GM19035 (cell line): ENCODE measurements around the gene SMARCA4.
A peak's percentile ranks its signal among the peaks of the same experiment; 100 is the strongest.
"Not testable (repeated sequence)": the region's sequence is repeated elsewhere in the genome, so short reads cannot be mapped to it uniquely, and the experiment has no call there.

Experiments
- ATAC-seq: cut with Tn5 transposase; IDR thresholded peaks from one replicate; pipeline ENCODE4 v1.9.1; 2021; ENCODE audit not compliant: unreplicated experiment

SMARCA4 gene

GRCh38 chr19:10928563-10929401 is 32.0 kb upstream of the SMARCA4 start, which contains the start of the genes TIMM29 and YIPF2:
Gene TIMM29, plus strand, starts transcription at chr19:10928811. Its CDS starts 12 bp downstream, at chr19:10928823.
Gene YIPF2, minus strand, starts transcription at chr19:10928639. Its CDS starts 229 bp downstream, at chr19:10928410.
- peak; percentile 70 for ATAC-seq

DNA sequence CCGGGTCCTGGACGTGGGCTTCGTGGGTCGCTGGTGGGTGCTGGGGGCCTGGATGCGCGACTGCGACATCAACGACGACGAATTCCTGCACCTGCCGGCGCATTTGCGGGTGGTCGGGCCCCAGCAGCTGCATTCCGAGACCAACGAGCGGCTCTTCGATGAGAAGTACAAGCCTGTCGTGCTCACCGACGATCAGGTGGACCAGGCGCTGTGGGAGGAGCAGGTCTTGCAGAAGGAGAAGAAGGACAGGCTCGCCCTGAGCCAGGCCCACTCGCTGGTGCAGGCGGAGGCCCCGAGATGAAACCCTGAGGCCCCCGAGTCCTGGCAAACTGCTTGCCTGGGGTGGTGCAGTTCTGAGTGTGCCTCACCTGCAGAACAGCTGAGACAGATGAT is 31.4 kb upstream of the SMARCA4 start:
- ATAC-seq: no peak

GRCh38 chr19:10935371-10936059 is 25.3 kb upstream of the SMARCA4 start:
- ATAC-seq: no peak

DNA sequence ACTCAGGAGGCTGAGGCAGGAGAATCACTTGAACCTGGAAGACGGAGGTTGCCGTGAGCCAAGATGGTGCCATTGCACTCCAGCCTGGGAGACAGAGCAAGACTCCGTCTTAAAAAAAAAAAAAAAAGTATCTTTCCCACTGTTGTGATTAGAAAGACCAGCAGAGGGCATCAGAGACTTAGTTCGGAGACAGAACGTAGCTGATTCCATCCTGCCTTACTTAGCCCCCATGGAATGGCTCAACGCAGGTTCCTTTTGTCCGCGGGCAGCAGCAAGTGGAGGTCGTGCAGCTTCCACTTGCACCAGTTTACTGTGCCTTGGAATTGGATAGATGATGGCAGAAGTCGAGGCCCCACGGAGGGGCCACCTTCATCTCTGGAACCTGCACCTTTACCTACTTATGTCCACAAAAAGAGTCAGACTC is 24.2 kb upstream of the SMARCA4 start:
- no peak for ATAC-seq

GRCh38 chr19:10941649-10942048 is 19.2 kb upstream of the SMARCA4 start:
- not testable (repeated sequence) for ATAC-seq

- ATAC-seq: not testable (repeated sequence)
Measured at GRCh38 chr19:10943412-10943811, 17.4 kb upstream of the SMARCA4 start.

- ATAC-seq: no peak
Measured at GRCh38 chr19:10945264-10945663, 15.6 kb upstream of the SMARCA4 start.

GRCh38 chr19:10946958-10947657 is 13.7 kb upstream of the SMARCA4 start:
- ATAC-seq: no peak

DNA sequence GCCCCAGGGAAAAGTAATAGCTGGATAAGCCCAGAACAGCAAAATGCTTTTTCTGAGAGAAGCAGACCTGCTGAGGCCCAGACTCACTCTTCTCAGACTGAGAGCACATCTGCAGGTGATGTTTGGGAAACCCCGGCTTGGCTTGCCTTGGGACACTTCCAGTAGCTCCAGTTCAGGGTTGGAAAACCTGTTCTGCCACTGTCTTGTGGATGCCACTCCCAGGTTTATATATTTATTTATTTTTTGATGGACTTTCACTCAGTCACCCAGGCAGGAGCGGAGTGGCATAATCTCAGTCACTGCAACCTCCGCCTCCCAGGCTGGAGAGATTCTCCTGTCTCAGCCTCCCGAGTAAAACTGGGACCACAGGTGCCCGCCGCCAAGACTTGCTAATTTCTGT is 8.0 kb upstream of the SMARCA4 start:
- ATAC-seq: no peak

GRCh38 chr19:10959277-10959968 is 1.4 kb upstream of the SMARCA4 start:
- not testable (repeated sequence) for ATAC-seq

GRCh38 chr19:10961073-10961860 is 437 bp downstream of the SMARCA4 start:
- peak; percentile 44 for ATAC-seq

DNA sequence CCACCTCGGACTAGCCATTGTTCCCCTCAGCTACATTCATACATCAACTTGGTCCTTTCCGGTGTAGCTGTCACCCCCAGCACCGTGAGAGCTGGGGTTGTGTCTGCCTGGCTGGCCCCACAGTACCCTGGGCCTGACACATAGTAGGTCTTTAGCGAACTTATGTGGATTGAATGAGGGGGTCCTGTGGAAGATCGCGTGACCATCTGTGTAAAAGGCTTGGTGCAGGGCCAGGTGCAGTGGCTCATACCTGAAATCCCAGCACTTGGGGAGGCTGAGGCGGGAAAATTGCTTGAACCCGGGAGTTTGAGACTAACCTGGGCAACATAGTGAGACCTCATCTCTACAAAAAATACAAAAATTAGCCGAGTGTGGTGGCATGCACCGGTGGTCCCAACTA is 2.0 kb downstream of the SMARCA4 start:
- ATAC-seq: no peak

GRCh38 chr19:10963865-10964264 is 3.0 kb downstream of the SMARCA4 start:
- ATAC-seq: no peak

DNA sequence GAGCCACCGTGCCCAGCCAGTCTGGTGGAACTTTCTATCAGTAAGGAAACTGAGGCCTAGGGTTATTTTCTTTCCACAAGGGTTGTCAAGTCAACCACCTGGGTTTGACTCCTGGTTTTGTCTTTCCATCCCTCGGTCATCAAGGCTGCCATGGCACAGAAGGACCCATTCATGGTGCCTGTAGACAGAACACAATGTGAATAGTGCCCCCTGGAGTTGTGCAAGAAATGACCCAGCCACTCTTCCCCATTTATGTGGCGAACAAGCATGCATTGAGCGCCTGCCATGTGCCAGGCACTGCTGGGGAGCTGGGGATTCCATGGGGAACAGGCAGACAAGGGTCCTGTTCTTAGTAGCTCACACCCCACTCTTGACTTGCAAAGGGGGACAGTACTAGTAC is 4.1 kb downstream of the SMARCA4 start:
- no peak for ATAC-seq

DNA sequence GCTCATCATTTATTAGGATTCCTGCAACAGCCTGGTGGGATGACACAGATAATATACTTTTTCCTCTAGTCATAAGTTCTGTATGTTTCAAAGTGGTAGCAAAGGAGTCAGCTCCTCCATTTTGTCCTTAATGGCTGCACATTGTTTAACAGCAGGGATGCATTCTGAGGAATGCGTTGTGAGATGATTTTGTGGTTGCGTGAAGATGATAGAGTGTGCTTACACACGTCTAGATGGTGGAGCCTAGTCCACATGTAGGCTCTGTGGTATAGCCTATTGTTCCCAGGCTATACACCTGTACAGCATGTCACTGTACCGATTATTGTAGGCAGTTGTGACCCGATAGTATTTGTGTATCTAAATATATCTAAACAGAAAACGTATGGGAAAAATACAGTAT is 4.6 kb downstream of the SMARCA4 start:
- ATAC-seq: no peak

DNA sequence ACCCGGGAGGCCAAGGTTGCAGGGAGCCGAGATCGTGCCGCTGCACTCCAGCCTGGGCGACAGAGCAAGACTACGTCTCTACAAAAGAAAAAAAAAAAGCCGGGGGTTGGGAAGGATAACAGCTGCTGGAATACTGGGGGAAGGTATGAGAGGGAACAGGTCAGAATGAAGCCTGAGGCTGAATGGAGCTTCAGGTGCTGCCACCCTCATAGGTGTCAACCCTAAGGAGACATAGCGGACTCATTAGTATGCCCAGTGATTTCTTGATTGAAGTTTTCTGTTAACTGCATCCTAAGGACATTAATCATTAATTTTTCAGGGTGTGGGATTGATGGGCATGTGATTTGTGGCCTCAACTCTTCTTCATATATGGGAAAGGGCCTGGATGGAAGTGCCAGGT is 6.0 kb downstream of the SMARCA4 start:
- ATAC-seq: no peak

- no peak for ATAC-seq
Measured at GRCh38 chr19:10968527-10969135, 7.8 kb downstream of the SMARCA4 start.

GRCh38 chr19:10971107-10971726 is 10.4 kb downstream of the SMARCA4 start:
- ATAC-seq: no peak
